DMS153 treated with DMSO at 0.1 percent for 48 hours (cell line): Measurements from ENCODE around the gene ATL3.
"Not testable (repeated sequence)": the region's sequence is repeated elsewhere in the genome, so short reads cannot be mapped to it uniquely, and the experiment has no call there.

Source experiments
- DNase-seq: peaks from one replicate; lab custom pipeline; 2025; ENCODE audit not compliant: unreplicated experiment; lab: John Stamatoyannopoulos, UW

The ATL3 gene

GRCh38 chr11:63681321-63682065, 10.3 kb upstream of the ATL3 start, which contains the start of gene RTN3:
RTN3 (plus strand) TSS chr11:63681500; CDS start chr11:63681637, 137 bp downstream.
- peak; percentile 95 for DNase-seq

- no peak for DNase-seq
Measured at GRCh38 chr11:63680834-63681320, 9.7 kb upstream of the ATL3 start.

GRCh38 chr11:63673579-63673978, 2.4 kb upstream of the ATL3 start:
- DNase-seq: no peak

- DNase-seq: no peak
Measured at GRCh38 chr11:63672936-63673539, 1.9 kb upstream of the ATL3 start.

GRCh38 chr11:63672156-63672463, 934 bp upstream of the ATL3 start:
- DNase-seq: no peak

GRCh38 chr11:63670433-63671321, 499 bp downstream of the ATL3 start:
- DNase-seq: peak; percentile 43

- DNase-seq: no peak
Measured at GRCh38 chr11:63670096-63670432, 1.1 kb downstream of the ATL3 start.

- no peak for DNase-seq
Measured at GRCh38 chr11:63667995-63668795, 3.0 kb downstream of the ATL3 start.

- DNase-seq: no peak
Measured at GRCh38 chr11:63666874-63667273, 4.3 kb downstream of the ATL3 start.

- DNase-seq: no peak
Measured at GRCh38 chr11:63663809-63664208, 7.4 kb downstream of the ATL3 start.

- DNase-seq: no peak
Measured at GRCh38 chr11:63660972-63661371, 10.2 kb downstream of the ATL3 start.

GRCh38 chr11:63652671-63653070, 18.5 kb downstream of the ATL3 start:
- DNase-seq: no peak

- DNase-seq: no peak
Measured at GRCh38 chr11:63643205-63643604, 28.0 kb downstream of the ATL3 start.

- no peak for DNase-seq
Measured at GRCh38 chr11:63641727-63642126, 29.4 kb downstream of the ATL3 start.

- no peak for DNase-seq
Measured at GRCh38 chr11:63639199-63639832, 31.9 kb downstream of the ATL3 start.

GRCh38 chr11:63638436-63638835, 32.7 kb downstream of the ATL3 start:
- not testable (repeated sequence) for DNase-seq

GRCh38 chr11:63635762-63636465, 35.3 kb downstream of the ATL3 start:
- peak; percentile 8 for DNase-seq

GRCh38 chr11:63629426-63629825, 41.8 kb downstream of the ATL3 start:
- no peak for DNase-seq

GRCh38 chr11:63623513-63624140, 47.5 kb downstream of the ATL3 start:
- DNase-seq: no peak
